ENCODE measurements around the gene KNG1. TPM values are rescaled to one million over a fixed set of nuclear protein-coding genes. Genes with fewer than 3 reads are reported as not detected.

KNG1 gene
- total RNA-seq, 1 donor from 2014 or later = not detected

Other genes with a start within 250 kb of the KNG1 start
- gene CRYGS, start 173.0 kb upstream of the KNG1 start, total RNA-seq = 3.3 and 4.5 TPM in 2 replicates
- 12.4 and 16.1 TPM in 2 replicates for gene TBCCD1, start 150.0 kb upstream of the KNG1 start, total RNA-seq
- gene DNAJB11, start 146.6 kb upstream of the KNG1 start, total RNA-seq = 63.6 and 101 TPM in 2 replicates
- not detected in 2 replicates for gene AHSG, start 104.3 kb upstream of the KNG1 start, total RNA-seq
- gene FETUB, start 77.0 kb upstream of the KNG1 start, total RNA-seq = not detected in 2 replicates
- not detected in 2 replicates for gene HRG, start 51.3 kb upstream of the KNG1 start, total RNA-seq
- 233 and 236 TPM in 2 replicates for gene EIF4A2, start 66.2 kb downstream of the KNG1 start, total RNA-seq
- gene RFC4, start 89.1 kb downstream of the KNG1 start, total RNA-seq = 15.4 and 27.3 TPM in 2 replicates
- not detected in 2 replicates for gene ADIPOQ, start 125.4 kb downstream of the KNG1 start, total RNA-seq
- 81.4 and 89.0 TPM in 2 replicates for gene ST6GAL1, start 213.2 kb downstream of the KNG1 start, total RNA-seq